ENCODE data around the gene SLC2A8.
A peak's percentile ranks its signal among the peaks of the same experiment; 100 is the strongest.

SLC2A8 gene

GRCh38 chr9:127406799-127407491, 10.0 kb downstream of the SLC2A8 start:
- no peak for DNase-seq (ENCODE audit: low read depth)
- TF ChIP-seq, protein P1, sequence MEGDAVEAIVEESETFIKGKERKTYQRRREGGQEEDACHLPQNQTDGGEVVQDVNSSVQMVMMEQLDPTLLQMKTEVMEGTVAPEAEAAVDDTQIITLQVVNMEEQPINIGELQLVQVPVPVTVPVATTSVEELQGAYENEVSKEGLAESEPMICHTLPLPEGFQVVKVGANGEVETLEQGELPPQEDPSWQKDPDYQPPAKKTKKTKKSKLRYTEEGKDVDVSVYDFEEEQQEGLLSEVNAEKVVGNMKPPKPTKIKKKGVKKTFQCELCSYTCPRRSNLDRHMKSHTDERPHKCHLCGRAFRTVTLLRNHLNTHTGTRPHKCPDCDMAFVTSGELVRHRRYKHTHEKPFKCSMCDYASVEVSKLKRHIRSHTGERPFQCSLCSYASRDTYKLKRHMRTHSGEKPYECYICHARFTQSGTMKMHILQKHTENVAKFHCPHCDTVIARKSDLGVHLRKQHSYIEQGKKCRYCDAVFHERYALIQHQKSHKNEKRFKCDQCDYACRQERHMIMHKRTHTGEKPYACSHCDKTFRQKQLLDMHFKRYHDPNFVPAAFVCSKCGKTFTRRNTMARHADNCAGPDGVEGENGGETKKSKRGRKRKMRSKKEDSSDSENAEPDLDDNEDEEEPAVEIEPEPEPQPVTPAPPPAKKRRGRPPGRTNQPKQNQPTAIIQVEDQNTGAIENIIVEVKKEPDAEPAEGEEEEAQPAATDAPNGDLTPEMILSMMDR (IDR thresholded peaks at IDR 0.05; ENCODE audit: insufficient read depth, low read depth, low read length, missing control alignments) = no peak
- no peak overlapping the region for H3K4me3 ChIP-seq (ENCODE audit: low read length)

- TF ChIP-seq, protein P1 (IDR thresholded peaks at IDR 0.05; ENCODE audit: insufficient read depth, low read depth, low read length, missing control alignments) = no peak
- H3K4me3 ChIP-seq (ENCODE audit: low read length) = no peak overlapping the region
- DNase-seq (ENCODE audit: low read depth) = no peak
Observed at GRCh38 chr9:127407492-127407843, 10.5 kb downstream of the SLC2A8 start.

DNA sequence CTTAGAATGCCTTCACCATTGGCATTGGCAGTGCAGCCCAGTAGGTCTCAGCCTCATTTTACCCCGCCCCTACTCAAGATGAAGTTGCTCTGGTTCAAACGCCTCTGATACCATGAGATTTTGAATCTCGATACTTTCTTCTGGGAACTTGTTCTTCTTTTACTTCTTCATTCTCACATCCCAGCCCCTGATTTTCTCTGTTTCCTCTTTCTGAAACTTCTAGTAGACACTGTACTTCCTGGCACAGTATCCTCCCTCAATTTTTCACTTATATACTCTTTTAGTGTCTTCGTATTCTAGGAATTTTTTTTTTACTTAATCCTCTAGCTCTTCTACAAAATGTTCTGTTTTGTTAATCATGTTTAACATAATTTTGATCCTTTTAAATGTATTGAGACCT, 14.2 kb downstream of the SLC2A8 start:
- TF ChIP-seq, protein P1 (IDR thresholded peaks at IDR 0.05; ENCODE audit: insufficient read depth, low read depth, low read length, missing control alignments) = no peak
- no peak overlapping the region for H3K4me3 ChIP-seq (ENCODE audit: low read length)
- DNase-seq (ENCODE audit: low read depth) = no peak

- DNase-seq (ENCODE audit: low read depth) = no peak
- TF ChIP-seq, protein P1 (IDR thresholded peaks at IDR 0.05; ENCODE audit: insufficient read depth, low read depth, low read length, missing control alignments) = no peak
- H3K4me3 ChIP-seq (ENCODE audit: low read length) = no peak overlapping the region
Observed at GRCh38 chr9:127415141-127415540, 18.2 kb downstream of the SLC2A8 start.

DNA sequence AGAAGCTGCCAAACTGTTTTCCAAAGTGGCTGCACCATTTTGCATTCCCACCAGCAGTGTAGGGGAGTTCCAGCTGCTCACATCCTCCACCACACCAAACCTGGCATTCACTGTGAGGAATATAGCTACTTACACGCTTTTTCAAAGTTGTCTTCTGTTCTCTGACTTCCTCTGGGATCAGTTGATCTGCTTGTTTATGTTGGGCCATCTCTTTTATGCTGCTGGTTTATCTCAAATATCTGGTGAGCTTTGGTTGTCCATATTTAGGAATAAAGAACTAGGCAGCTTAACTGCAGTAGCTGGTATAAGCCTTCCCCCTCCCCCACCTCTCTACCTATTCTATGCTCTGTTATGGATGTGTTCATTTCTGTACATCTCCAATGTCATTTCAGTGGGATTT, 18.7 kb downstream of the SLC2A8 start:
- TF ChIP-seq, protein P1 (IDR thresholded peaks at IDR 0.05; ENCODE audit: insufficient read depth, low read depth, low read length, missing control alignments) = no peak
- no peak for DNase-seq (ENCODE audit: low read depth)
- no peak overlapping the region for H3K4me3 ChIP-seq (ENCODE audit: low read length)

DNA sequence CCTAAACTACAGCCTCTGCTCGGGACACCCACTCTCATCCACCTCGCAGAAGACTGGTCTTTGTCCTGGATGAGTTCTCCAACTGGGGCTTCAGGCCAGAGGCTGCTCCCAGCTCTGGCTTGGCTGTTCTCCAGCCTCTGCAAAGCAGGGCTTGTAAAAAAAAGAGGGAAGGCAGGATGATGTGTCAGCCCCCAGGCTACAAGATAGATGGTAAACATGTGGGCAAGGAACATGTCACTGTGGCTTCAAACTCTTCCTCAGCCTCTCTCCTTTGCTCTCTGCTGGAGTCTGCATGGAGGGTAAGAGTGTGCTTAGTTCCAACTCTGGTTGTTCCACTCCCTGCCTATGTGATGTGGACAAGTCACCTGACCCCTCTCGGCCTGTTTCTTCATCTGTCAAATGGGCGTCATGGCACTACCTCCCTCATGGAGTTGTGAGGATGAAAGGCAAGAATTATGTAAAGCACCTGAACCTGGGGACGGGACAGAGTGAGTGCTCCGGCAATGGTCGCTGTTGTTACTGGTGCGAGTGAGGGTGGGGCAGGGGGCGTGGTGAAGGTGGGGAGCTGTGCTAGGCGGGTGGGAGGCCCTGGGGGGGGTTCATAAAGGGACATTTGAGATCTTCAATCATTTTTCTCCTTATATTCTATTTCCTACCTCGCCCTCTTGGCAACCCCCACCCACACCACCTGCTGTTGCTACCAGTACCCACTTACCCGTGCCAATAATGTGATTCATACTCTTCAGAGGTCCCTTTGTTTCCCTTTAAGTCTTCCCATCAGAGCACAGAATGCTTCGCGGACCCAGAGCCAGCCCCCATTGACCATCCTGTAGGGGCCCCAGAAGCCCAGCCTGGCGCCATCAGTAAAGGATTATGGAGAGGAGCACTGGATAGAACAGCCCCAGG, 20.4 kb downstream of the SLC2A8 start:
- no peak overlapping the region for H3K4me3 ChIP-seq (ENCODE audit: low read length)
- TF ChIP-seq, protein P1 (IDR thresholded peaks at IDR 0.05; ENCODE audit: insufficient read depth, low read depth, low read length, missing control alignments) = no peak

More for the DNA sequence above, 20.4 kb downstream of the SLC2A8 start:
- DNase-seq (ENCODE audit: low read depth) = peak; percentile 94
